CD4-positive, CD25-positive, alpha-beta regulatory T cell (primary cell): ENCODE data around the gene AP4M1. TPM values are rescaled to one million over a fixed set of nuclear protein-coding genes. Genes with fewer than 3 reads are reported as not detected.

ENCODE experiments used
- ATAC-seq, 2 donors: fragments of 150-1000 bp; cut with Tn5 transposase; one replicate each; pipeline ENCODE4 v1.10.0; 2021; ENCODE audit warnings: low read depth in 2 of 2, moderate number of reproducible peaks in 2 of 2, moderate library complexity in 1 of 2
- DNase-seq, 3 donors: peaks; one replicate each; pipeline versions ENCODE4 v3.0.0 to v3.0.0-alpha.2; 2012 to 2022; ENCODE audit warnings: mixed read lengths in 1 of 3
- H3K27ac ChIP-seq: one replicate; pipeline ENCODE4 v1.7.0; 2013; ENCODE audit warnings: mild to moderate bottlenecking, low read length; ENCODE audit not compliant: insufficient read depth, poor library complexity, severe bottlenecking
- H3K27me3 ChIP-seq: one replicate; pipeline ENCODE4 v1.7.0; 2013; ENCODE audit warnings: low read length; ENCODE audit not compliant: control insufficient read depth, insufficient read depth
- H3K36me3 ChIP-seq: one replicate; pipeline ENCODE4 v1.7.0; 2013; ENCODE audit warnings: mild to moderate bottlenecking, low read length, moderate library complexity; ENCODE audit not compliant: control insufficient read depth, insufficient read depth
- H3K4me1 ChIP-seq: 2 replicates; pipeline ENCODE4 v1.7.0; 2013; ENCODE audit warnings: mild to moderate bottlenecking, low read length; ENCODE audit not compliant: insufficient read depth, control insufficient read depth, poor library complexity, severe bottlenecking
- H3K4me3 ChIP-seq: one replicate; pipeline ENCODE4 v1.7.0; 2013; ENCODE audit warnings: low read depth, mild to moderate bottlenecking, low read length, moderate library complexity
- H3K9me3 ChIP-seq, 2 experiments: 1 replicate in 1 of 2; 2 replicates in 1 of 2; pipeline ENCODE4 v1.7.0; 2013; ENCODE audit warnings: low read length in 2 of 2, mild to moderate bottlenecking in 1 of 2, moderate library complexity in 1 of 2; ENCODE audit not compliant: control insufficient read depth in 2 of 2
- H3K27ac Mint-ChIP-seq, 3 donors: one replicate each; pipeline ENCODE4 v1.8.0; 2020 to 2022; ENCODE audit warnings: mild to moderate bottlenecking in 3 of 3, mixed read lengths in 3 of 3, moderate library complexity in 2 of 3
- H3K27me3 Mint-ChIP-seq: one replicate; pipeline ENCODE4 v1.8.0; 2022; ENCODE audit warnings: mild to moderate bottlenecking, mixed read lengths
- H3K36me3 Mint-ChIP-seq: one replicate; pipeline ENCODE4 v1.8.0; 2020; ENCODE audit warnings: mixed read lengths
- H3K4me1 Mint-ChIP-seq, 4 donors: one replicate each; pipeline ENCODE4 v1.8.0; 2020 to 2022; ENCODE audit warnings: mixed read lengths in 4 of 4, mild to moderate bottlenecking in 1 of 4
- H3K4me3 Mint-ChIP-seq, 4 donors: one replicate each; pipeline ENCODE4 v1.8.0; 2020 to 2022; ENCODE audit warnings: mild to moderate bottlenecking in 4 of 4, mixed read lengths in 4 of 4, moderate library complexity in 3 of 4
- H3K9me3 Mint-ChIP-seq, 7 donors: one replicate each; pipeline ENCODE4 v1.8.0; 2020 to 2022; ENCODE audit warnings: mixed read lengths in 7 of 7, mild to moderate bottlenecking in 3 of 7, moderate library complexity in 2 of 7
- polyA plus RNA-seq, 4 donors: library from polyadenylated mRNA; unstranded; fragments of 300-500 nt; fragmentation: Illumina TruSeq; gene quantifications; one replicate each; pipeline ENCODE4 v1.2.3, GENCODE V29; 2021
- total RNA-seq: library from RNA; stranded (reverse); gene quantifications from one replicate; pipeline ENCODE4 v1.2.3, GENCODE V29; 2022

The AP4M1 gene
- total and polyA plus RNA-seq, 5 donors from 2014 or later: 2.6 to 6.4 (median 4.3) TPM

DNA sequence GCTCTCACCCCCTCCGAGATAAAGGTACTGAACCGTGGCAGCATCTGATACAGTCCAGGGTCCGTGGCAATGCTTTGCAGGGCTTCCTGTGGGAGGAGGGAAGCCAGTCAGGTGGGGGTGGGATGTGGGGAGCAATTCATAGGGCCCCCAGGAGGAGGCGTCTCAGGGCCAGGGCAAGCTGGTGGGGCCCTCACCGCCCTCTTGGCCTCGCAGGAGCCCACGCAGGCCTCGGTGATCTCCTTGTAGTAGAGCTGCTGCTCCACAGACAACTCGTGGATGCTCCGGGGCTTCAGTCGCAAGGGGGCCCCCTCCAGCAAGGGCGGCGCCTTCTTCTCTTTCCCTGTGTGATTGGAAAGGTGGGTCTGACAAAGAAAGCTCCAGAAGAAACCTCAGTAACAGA lies 10.5 kb downstream of the AP4M1 start:
- DNase-seq (no peak), ATAC-seq (no peak)
- H3K4me3 Mint-ChIP-seq: no peak overlapping the region
- peaks cover 48% of the 10 kb centered on the region for H3K36me3 ChIP-seq
- no peak overlapping the region for H3K4me3 ChIP-seq
- H3K27me3 Mint-ChIP-seq: no peaks in the 10 kb centered on the region
- H3K4me1 Mint-ChIP-seq: peaks cover 0 to 4% (median 0%) of the 10 kb centered on the region in 4 donors
- no peaks in the 10 kb centered on the region for H3K9me3 Mint-ChIP-seq
- H3K4me1 ChIP-seq: no peaks in the 10 kb centered on the region
- H3K27ac ChIP-seq: no peak overlapping the region
- no peaks in the 10 kb centered on the region for H3K9me3 ChIP-seq
- no peak overlapping the region for H3K27ac Mint-ChIP-seq
- no peaks in the 10 kb centered on the region for H3K27me3 ChIP-seq
- peaks cover 23% of the 10 kb centered on the region for H3K36me3 Mint-ChIP-seq

DNA sequence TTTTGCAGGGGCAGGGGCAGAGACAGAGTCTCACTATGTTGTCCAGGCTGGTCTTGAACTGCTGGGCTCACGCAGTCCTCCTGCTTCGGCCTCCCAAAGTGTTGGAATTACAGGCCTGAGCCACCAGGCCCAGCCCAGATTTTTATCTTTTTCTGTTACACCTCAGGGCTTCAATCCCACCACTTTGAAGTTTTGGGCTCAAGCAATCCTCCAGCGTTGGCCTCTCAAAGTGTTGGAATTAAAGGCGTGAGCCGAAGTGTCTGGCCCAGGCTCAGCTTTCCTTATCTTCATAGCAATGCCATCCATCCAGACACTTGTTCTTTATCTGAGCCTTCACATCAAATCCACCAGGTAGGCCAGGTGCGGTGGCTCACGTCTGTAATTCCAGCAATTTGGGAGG lies 13.6 kb downstream of the AP4M1 start:
- peaks cover 0 to 16% (median 5%) of the 10 kb centered on the region in 4 donors for H3K4me1 Mint-ChIP-seq
- H3K36me3 Mint-ChIP-seq: peaks cover 12% of the 10 kb centered on the region
- no peak for DNase-seq
- H3K27ac Mint-ChIP-seq: no peak overlapping the region
- H3K27me3 Mint-ChIP-seq: no peaks in the 10 kb centered on the region
- no peaks in the 10 kb centered on the region for H3K9me3 ChIP-seq
- H3K4me3 Mint-ChIP-seq: no peak overlapping the region
- peaks cover 15% of the 10 kb centered on the region for H3K4me1 ChIP-seq
- no peaks in the 10 kb centered on the region for H3K27me3 ChIP-seq
- no peak overlapping the region for H3K4me3 ChIP-seq
- no peaks in the 10 kb centered on the region for H3K9me3 Mint-ChIP-seq
- H3K27ac ChIP-seq: no peak overlapping the region
- peaks cover 27% of the 10 kb centered on the region for H3K36me3 ChIP-seq
- no peak for ATAC-seq

DNA sequence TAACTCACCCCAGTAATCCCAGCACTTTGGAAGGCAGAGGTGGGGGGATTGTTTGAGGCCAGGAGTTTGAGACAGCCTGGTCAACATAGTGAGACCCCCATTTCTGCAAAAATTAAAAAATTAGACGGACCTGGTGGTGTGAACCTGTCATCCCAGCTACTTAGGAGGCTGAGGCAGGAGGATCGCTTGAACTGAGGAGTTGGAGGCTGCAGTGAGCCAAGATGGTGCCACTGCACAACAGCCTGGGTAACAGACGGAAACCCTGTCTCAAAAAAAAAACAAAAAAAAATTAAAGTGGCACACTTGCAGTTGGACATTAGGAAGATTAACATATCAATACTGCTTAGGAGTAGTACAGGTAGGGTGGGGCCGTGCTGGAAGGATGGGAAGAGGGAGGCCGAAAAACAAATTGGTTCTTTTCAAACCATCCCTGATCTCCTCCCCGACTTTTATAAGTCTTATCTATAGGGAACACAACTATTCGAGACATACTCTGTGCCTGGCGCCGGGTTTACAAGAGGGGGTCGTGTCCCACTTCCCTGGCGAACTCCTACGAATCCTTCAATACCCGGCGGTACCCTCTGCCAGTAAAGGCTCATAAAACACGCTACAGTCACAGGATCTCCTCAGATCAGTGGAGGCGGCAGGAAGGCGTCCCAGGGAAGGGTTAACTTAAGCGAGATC lies 17.1 kb downstream of the AP4M1 start:
- Histone ChIP-seq H3K4me1 (peaks cover 23% of the 10 kb centered on the region), H3K4me3 (peak overlapping the region; percentile 95), H3K27me3 (no peaks in the 10 kb centered on the region), H3K9me3 (no peaks in the 10 kb centered on the region), H3K27ac (peak overlapping the region; percentile 95), H3K36me3 (peaks cover 10% of the 10 kb centered on the region)
- Mint-ChIP-seq H3K36me3 (no peaks in the 10 kb centered on the region), H3K4me3 (peak overlapping the region; percentile 95 to 99 (median 98)), H3K27ac (peak overlapping the region; percentile 97 to 100 (median 98)), H3K27me3 (peaks cover 5% of the 10 kb centered on the region), H3K4me1 (peaks cover 0 to 29% (median 13%) of the 10 kb centered on the region in 4 donors), H3K9me3 (no peaks in the 10 kb centered on the region)
- DNase-seq (no peak), ATAC-seq (no peak)

DNA sequence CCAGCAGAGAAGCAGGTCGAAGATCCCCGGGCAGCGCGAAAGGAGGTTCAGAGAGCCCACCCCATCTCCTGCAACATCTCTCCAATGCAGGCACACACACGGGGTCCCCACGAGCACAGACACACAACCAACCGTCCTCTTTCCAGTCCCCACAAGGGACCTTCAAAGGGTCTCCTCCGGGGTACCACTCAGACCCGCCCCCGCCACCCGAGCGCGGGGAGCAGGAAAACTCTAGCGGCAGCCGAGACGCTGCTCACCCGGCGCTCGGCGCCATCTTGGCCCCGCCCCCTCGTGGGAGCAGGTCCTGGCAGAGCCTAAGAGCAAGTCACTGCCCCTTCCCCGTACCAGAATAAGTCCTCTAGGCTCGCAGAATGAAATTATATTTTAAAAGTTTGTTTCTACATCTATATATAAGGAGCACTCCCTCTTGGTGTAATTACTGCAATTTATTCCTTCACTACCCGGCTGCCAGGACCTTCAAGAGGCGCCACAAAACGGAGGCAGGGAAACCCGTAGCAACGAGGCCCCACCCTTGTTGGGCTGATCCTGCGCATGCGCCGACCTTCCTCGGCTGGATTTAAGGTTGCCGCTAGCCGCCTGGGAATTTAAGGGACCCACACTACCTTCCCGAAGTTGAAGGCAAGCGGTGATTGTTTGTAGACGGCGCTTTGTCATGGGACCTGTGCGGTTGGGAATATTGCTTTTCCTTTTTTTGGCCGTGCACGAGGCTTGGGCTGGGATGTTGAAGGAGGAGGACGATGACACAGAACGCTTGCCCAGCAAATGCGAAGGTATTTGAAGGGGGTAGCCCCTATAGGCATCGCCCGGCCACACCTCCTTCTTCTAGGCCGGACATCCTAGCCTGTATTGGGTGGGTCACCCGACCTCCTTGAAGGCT lies 17.9 kb downstream of the AP4M1 start, which contains the start of the genes CNPY4 and TAF6:
Gene CNPY4, plus strand, starts transcription at position 563 of the 898 bp plus-strand sequence. Its CDS starts 111 bp downstream, at position 674.
Gene TAF6, minus strand, starts transcription at position 287 of the 898 bp plus-strand sequence. CDS start 5,149 bp downstream, outside the sequence.
- Histone ChIP-seq H3K27ac (peak within 1 kb of the TSS; percentile 95), H3K9me3 (no peaks in the 10 kb centered on the region), H3K27me3 (no peaks in the 10 kb centered on the region), H3K4me3 (peak within 1 kb of the TSS; percentile 95), H3K4me1 (peaks cover 24% of the 10 kb centered on the region), H3K36me3 (peaks cover 5% of the 10 kb centered on the region)
- ATAC-seq: peak; percentile 64 to 71
- Mint-ChIP-seq H3K27ac (peak within 1 kb of the TSS; percentile 97 to 100 (median 98)), H3K36me3 (no peaks in the 10 kb centered on the region), H3K4me1 (peaks cover 0 to 32% (median 15%) of the 10 kb centered on the region in 4 donors), H3K9me3 (no peaks in the 10 kb centered on the region), H3K27me3 (peaks cover 5% of the 10 kb centered on the region), H3K4me3 (peak within 1 kb of the TSS; percentile 95 to 99 (median 98))
- DNase-seq: peak; percentile 92 to 96 (median 95)

DNA sequence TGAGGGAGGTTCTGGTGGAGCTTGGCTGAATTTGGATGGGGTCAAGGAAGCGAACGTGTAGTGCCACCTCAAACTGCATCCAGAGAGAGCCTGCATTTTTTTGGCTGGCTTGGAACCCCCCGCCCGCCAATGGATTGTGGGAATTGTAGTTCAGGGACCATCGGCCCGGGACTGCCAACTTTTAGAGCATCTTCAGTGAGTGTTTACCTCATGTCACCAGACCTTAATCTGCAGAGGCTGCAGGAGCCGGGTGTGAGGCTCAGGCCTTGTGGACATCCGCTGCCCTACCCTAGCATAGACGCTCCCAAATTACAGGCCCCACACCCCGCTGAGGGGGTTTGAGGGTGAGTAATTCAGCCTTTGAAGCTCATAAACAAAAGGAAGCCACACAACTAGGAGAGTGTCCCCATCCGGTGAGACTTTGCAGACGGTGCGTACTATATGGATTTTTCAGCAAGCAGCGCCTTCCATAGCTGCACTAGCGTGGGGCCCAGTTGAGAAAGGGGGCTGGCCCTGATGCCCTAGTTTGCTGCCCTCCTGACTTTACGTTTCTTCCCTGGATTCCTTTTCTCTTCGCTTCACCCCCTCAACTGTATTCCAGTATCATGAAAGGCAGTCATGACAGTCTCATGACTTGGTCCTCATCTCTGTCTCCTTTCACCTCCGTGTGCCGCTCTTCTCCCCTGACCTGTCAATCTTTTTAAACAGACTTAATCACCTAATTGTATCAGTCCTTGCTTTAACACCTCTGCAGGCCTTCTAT lies 18.7 kb downstream of the AP4M1 start:
- peak overlapping the region; percentile 95 for H3K27ac ChIP-seq
- peaks cover 5% of the 10 kb centered on the region for H3K36me3 ChIP-seq
- H3K27me3 ChIP-seq: no peaks in the 10 kb centered on the region
- peak overlapping the region; percentile 95 for H3K4me3 ChIP-seq
- Mint-ChIP-seq H3K4me1 (peaks cover 0 to 41% (median 21%) of the 10 kb centered on the region in 4 donors), H3K4me3 (peak overlapping the region; percentile 95 to 99 (median 98)), H3K36me3 (no peaks in the 10 kb centered on the region), H3K9me3 (no peaks in the 10 kb centered on the region), H3K27ac (peak overlapping the region; percentile 97 to 100 (median 98)), H3K27me3 (peaks cover 5% of the 10 kb centered on the region)
- peaks cover 33% of the 10 kb centered on the region for H3K4me1 ChIP-seq
- no peaks in the 10 kb centered on the region for H3K9me3 ChIP-seq
- DNase-seq: peak; percentile 61 to 81 (median 76)
- peak; percentile 66 to 69 for ATAC-seq

DNA sequence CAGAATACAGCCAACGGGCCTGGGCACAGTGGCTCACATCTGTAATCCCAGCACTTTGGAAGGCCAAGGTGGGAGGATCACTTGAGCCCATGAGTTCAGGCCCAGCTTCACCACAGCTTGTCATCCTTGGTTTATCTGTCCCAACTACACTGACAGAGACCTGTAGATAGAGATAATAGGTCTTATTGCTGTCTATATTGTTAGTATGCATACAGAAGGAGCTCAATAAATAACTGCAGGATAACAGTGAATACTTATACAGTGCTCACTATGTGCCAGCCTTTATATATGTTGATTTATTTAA lies 19.2 kb downstream of the AP4M1 start:
- Mint-ChIP-seq H3K27me3 (peaks cover 5% of the 10 kb centered on the region), H3K4me3 (peak overlapping the region; percentile 95 to 99 (median 98)), H3K4me1 (peaks cover 0 to 46% (median 23%) of the 10 kb centered on the region in 4 donors), H3K36me3 (no peaks in the 10 kb centered on the region), H3K9me3 (no peaks in the 10 kb centered on the region), H3K27ac (peak overlapping the region; percentile 97 to 100 (median 98))
- Histone ChIP-seq H3K36me3 (peaks cover 5% of the 10 kb centered on the region), H3K4me1 (peaks cover 37% of the 10 kb centered on the region), H3K27ac (peak overlapping the region; percentile 95), H3K9me3 (no peaks in the 10 kb centered on the region), H3K4me3 (peak overlapping the region; percentile 95), H3K27me3 (no peaks in the 10 kb centered on the region)
- DNase-seq (no peak), ATAC-seq (no peak)

DNA sequence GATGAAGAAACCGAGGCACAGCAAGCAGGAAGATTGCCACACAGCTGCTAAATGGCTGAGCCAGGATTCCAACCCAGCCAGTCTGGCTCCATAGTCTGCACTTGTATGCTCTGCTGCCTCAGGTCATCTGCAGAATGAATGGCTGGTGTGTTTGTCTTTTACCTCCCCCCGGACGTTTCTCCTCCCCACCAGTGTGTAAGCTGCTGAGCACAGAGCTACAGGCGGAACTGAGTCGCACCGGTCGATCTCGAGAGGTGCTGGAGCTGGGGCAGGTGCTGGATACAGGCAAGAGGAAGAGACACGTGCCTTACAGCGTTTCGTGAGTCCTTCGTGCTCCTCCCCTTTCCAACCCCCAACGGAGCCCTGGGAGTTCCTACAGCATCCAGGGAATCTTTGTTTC lies 20.6 kb downstream of the AP4M1 start:
- no peaks in the 10 kb centered on the region for H3K36me3 Mint-ChIP-seq
- no peaks in the 10 kb centered on the region for H3K27me3 ChIP-seq
- no peak overlapping the region for H3K27ac Mint-ChIP-seq
- H3K4me1 Mint-ChIP-seq: peaks cover 0 to 54% (median 28%) of the 10 kb centered on the region in 4 donors
- H3K4me3 Mint-ChIP-seq: peak overlapping the region in 1 of 4 donors; percentile 51
- H3K9me3 Mint-ChIP-seq: no peaks in the 10 kb centered on the region
- no peak overlapping the region for H3K4me3 ChIP-seq
- ATAC-seq (no peak), DNase-seq (no peak)
- H3K4me1 ChIP-seq: peaks cover 45% of the 10 kb centered on the region
- peaks cover 5% of the 10 kb centered on the region for H3K36me3 ChIP-seq
- no peaks in the 10 kb centered on the region for H3K9me3 ChIP-seq
- H3K27ac ChIP-seq: no peak overlapping the region
- peaks cover 5% of the 10 kb centered on the region for H3K27me3 Mint-ChIP-seq
